ES-I3 (cell line): ENCODE measurements around the gene ADIRF.

ENCODE experiments used
- H3K36me3 ChIP-seq: 2 replicates; pipeline ENCODE4 v1.6.1; 2013; ENCODE audit warnings: mild to moderate bottlenecking, low read length, control low read depth, moderate library complexity; ENCODE audit not compliant: insufficient read depth
- H3K4me1 ChIP-seq: 2 replicates; pipeline ENCODE4 v1.6.1; 2013; ENCODE audit warnings: mild to moderate bottlenecking, control low read depth, low read length; ENCODE audit not compliant: insufficient read depth
- H3K9ac ChIP-seq: 2 replicates; pipeline ENCODE4 v1.6.1; 2013; ENCODE audit warnings: low read depth, mild to moderate bottlenecking, low read length, moderate library complexity
- H3K9me3 ChIP-seq: 2 replicates; pipeline ENCODE4 v1.6.1; 2013; ENCODE audit warnings: mild to moderate bottlenecking, low read length, moderate library complexity; ENCODE audit not compliant: control insufficient read depth, insufficient read depth

The ADIRF gene

DNA sequence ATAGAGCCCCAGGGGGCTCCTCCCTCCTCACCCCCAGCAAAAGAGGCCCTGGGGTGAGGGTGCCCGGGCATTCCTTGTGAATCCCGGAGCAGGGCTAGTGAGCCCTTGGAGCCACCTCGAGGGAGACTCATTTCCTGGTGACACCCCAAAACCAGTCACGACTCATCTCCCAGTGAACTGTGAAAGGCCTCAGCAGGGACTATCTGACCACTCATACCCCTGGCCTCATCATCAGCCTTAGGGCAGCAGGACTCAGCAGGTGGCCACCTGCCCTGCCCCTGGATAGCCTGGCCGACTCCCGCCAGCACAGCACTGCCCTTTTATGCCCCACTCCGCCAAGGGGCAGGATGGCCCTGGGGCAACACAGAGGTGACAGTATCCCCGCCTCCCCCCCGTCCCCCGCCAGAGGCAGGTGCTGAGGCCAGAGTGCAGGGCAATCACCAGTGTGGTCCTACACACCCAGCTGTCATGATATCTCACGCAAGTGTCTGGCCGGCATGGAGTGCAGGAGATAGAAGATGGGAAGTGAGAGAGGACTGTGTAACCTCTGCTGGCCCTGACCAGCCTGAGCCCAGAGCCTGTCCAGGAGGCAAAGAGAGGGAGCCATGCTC lies 6.7 kb upstream of the ADIRF start:
- no peaks in the 10 kb centered on the region for H3K36me3 ChIP-seq
- H3K9ac ChIP-seq: no peak overlapping the region
- H3K4me1 ChIP-seq: peaks cover 46% of the 10 kb centered on the region
- no peaks in the 10 kb centered on the region for H3K9me3 ChIP-seq

DNA sequence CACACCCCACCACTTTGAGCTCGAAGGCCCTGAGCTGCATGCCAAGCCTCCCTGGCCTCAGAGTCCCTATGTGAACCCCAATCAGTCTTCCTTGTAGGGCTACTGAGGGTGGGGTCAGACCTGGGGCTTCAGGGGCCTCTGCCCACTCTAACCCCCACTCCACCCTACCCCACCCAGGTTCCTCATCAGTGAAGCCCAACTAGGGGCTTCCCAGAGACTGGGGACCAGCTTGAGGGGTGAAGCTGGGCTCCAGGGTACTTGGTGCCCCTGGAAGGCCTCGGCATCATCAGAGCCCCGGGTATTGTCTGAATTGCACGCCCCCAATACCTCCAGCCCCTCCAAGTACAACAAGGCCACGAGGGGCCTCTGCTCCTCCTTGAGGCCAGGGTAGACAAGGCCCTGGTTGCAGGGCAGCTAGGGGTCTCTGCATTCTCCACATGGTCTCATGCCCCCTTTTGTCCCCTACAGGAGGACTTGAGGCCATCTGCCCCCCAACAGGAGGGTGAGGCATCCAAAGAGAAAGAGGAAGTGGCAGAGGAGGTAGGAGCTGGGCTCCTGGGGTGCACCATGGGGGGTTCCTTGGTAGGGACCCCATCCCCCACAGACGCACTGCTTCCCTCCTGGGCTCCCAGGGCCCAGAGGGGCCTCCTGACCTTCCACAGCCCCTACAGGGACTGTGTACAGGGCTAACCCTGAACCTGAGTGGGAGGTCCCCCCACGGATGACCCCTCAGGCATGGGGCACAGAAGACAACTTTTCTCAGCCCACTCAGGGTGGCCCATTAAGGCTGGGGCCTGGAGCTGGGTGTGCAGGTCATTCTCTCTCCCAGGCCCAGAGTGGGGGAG lies 5.9 kb upstream of the ADIRF start:
- Histone ChIP-seq H3K9me3 (no peaks in the 10 kb centered on the region), H3K36me3 (no peaks in the 10 kb centered on the region), H3K9ac (no peak overlapping the region), H3K4me1 (peaks cover 47% of the 10 kb centered on the region)

DNA sequence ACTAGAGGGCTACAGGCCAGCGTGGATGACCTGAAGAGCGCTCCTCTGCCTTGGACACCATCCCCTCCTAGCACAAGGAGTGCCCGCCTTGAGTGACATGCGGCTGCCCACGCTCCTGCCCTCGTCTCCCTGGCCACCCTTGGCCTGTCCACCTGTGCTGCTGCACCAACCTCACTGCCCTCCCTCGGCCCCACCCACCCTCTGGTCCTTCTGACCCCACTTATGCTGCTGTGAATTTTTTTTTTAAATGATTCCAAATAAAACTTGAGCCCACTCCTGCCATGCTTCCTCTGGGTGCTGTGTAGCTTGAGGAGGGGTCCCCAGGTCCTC lies 5.3 kb upstream of the ADIRF start:
- Histone ChIP-seq H3K4me1 (peaks cover 48% of the 10 kb centered on the region), H3K9me3 (no peaks in the 10 kb centered on the region), H3K36me3 (no peaks in the 10 kb centered on the region), H3K9ac (no peak overlapping the region)

DNA sequence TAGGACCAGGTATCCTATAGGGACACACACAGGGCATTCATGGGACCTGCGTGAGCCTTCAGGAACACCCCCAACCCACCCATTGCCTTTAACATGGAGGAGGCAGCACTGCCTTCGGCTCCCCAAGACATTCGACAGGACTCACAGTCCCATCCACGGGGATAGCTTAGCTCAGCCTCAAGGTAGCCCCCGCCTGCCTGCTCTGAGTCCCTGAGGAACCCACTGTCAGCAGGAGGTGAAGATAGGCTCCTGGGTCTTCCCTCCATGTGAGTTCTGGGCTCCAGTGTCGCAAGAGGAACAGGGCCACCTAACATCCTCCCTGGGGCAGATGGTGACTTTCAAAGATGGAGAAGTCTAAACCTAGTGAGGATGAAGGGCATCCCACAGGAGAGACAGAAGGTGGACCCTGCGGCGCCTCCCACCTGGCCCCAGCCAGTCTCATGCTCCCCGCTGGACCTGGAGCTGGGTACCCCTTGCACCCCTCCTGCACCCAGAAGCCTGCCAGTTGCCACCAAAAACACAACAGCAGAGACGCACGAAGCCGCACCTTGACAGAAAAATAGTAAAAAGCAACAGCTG lies 4.9 kb upstream of the ADIRF start:
- Histone ChIP-seq H3K9me3 (no peaks in the 10 kb centered on the region), H3K9ac (no peak overlapping the region), H3K4me1 (peaks cover 44% of the 10 kb centered on the region), H3K36me3 (no peaks in the 10 kb centered on the region)

DNA sequence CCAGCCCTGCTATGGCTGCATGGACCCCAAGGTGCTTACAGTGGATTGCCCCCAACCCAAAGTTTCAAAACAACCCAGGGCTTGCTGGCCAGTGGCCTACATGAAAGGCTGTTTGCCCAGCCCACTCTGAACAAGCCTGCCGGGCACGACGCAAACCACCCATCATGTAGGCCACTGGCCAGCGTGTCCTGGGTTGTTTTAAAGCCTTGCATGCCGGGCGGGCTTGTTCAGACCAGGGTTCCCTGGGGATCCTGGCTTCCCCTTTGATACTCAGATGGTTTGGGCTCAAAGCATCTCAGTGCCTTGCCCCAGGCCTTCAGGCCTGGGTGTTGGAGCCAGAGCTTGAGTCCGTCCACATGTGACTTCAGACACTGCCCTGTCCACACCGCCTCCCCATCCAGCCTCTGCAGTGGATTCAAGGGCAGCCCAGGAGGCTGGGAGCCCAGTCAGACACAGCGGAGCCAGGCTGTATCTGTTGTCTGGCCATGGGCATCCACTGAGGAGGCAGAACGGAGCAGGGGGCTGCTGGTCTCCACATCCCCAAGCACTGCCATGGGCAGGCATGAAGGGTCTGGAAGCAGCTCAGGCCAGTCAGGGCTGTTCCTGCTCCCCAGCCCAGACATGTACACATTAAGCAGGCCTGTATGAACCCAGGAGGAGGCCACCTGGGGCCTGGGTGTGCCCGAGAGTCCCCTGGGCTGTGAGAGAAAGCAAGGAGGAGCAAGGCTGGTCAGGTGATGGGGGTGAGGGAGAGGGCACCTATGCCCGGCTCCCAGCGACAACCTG lies 4.0 kb upstream of the ADIRF start:
- Histone ChIP-seq H3K4me1 (peaks cover 40% of the 10 kb centered on the region), H3K36me3 (no peaks in the 10 kb centered on the region), H3K9me3 (no peaks in the 10 kb centered on the region), H3K9ac (no peak overlapping the region)

DNA sequence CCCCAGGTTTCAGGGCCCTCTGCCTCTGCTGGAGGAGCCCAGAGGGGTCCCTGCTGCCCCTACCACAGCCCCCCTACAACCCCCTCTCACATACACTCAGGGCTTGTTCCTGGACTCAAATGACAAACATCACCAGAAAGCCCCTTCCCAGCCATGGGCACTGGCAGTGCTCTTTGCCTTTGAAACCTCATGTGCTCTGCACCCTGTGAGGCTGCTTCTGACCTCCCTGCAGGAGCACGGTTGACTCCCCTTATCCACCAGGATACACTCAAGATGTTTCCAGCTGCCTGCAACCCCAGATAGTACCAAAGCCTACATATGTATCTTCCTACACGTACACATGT lies 3.5 kb upstream of the ADIRF start:
- no peaks in the 10 kb centered on the region for H3K36me3 ChIP-seq
- H3K4me1 ChIP-seq: peaks cover 39% of the 10 kb centered on the region
- H3K9me3 ChIP-seq: no peaks in the 10 kb centered on the region
- no peak overlapping the region for H3K9ac ChIP-seq

DNA sequence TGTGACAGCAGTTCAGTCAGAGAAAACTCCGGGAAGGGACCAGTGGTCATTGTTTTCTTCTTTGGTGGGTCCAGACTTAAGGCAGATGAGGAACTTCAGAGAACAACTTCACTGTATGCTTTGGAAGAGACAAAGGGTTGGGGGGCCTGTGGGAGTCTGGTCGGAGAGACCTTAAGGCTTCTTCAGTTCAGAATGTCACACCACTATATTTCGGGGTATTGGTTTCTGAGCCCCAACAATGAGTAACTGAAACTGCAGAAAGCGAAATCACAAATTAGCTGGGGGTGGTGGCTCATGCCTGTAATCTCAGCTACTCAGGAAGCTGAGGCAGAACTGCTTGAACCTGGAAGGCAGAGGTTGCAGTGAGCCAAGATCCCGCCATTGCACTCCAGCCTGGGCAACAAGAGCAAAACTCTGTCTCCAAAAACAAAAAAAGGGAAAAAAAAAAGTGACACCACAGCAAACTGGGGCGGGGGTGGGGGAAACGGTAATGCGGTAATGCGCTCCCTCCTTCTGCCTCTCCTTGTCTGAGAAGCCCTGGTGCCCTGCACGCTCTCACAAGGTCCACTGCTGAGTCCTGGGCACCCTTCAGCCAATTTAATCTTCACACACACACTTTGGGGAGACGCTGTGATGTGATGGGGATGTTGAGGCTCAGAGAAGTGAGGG lies 2.2 kb upstream of the ADIRF start:
- Histone ChIP-seq H3K9me3 (no peaks in the 10 kb centered on the region), H3K9ac (no peak overlapping the region; the same call in 1 of the 2 replicates), H3K4me1 (peaks cover 29% of the 10 kb centered on the region), H3K36me3 (no peaks in the 10 kb centered on the region)

DNA sequence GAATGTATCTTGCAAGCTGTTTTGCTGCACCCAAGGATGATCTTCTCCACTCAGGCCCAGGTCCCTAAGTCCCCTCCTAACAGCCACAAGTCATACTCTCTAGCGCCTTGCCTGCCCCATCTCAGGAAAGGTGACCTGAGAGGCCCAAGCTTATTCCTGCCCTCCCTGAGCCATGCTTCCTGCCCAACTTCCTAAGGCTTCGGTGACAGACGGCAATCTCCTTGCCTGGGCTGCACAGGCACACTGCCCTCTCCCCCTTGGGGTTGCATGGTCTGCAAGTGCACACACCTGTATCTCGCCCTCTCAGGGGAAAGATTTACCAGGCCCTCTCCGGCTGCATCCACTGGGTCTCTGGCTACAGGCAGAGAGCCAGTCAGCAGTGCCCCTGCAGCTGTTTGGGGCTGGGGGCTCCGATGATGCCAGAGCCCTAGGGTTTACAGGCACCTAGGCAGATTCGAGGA lies 771 bp upstream of the ADIRF start:
- no peaks in the 10 kb centered on the region for H3K9me3 ChIP-seq
- H3K4me1 ChIP-seq: peaks cover 29% of the 10 kb centered on the region
- no peaks in the 10 kb centered on the region for H3K36me3 ChIP-seq
- H3K9ac ChIP-seq: no peak overlapping the region

DNA sequence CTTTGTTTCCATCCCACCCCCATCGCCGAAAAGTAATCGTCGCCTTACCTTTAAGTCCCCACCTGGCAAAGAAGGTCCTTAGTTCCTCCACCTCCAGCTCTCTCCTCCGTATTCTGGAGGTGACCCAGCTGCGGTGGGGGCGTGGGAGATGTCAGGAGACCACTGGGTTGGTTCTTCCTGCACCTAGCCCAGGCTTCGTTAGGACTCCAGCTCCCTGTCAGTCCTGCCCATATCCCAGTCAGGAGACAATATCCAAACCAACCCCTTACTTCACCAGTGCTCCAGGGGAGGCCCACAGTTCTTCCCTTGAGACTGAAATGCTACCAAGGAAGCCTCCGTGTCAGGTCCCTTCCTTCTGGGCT lies 693 bp downstream of the ADIRF start:
- Histone ChIP-seq H3K9me3 (no peaks in the 10 kb centered on the region), H3K36me3 (no peaks in the 10 kb centered on the region), H3K9ac (peak overlapping the region; percentile 77; the same call in 1 of the 2 replicates), H3K4me1 (peaks cover 35% of the 10 kb centered on the region)

DNA sequence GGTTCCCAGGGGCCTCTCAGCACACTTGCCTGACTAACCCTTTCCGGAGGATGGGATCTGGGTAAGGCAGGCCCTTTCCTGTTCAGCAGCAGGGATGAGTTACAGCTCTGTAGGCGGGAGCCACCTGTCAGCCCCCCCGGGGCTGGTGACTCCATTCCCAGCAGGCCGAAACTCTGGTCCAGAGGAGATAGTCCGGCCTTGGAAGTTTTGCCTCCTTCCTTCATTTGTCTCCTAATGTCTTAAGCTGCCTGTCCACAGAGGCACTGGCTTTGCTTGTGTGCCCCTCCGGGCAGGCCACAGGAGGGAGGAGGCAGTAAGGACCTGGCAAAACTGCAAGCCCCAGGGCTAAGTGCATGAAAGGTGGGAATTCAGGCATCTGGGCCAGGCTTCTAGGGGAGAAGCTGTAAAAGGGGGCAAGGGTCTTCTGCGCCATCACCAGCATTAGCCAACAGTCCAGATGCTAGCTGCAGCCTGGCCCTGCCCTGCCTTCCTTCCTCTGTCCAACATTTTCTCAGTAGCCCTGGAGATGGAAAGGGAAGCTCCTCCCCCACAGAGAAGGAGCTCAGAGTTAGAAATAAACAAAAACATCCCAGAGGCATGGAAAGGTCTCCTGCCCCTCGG lies 1.2 kb downstream of the ADIRF start:
- Histone ChIP-seq H3K9me3 (no peaks in the 10 kb centered on the region), H3K36me3 (no peaks in the 10 kb centered on the region), H3K9ac (peak overlapping the region; percentile 77; the same call in 1 of the 2 replicates), H3K4me1 (peaks cover 35% of the 10 kb centered on the region)

DNA sequence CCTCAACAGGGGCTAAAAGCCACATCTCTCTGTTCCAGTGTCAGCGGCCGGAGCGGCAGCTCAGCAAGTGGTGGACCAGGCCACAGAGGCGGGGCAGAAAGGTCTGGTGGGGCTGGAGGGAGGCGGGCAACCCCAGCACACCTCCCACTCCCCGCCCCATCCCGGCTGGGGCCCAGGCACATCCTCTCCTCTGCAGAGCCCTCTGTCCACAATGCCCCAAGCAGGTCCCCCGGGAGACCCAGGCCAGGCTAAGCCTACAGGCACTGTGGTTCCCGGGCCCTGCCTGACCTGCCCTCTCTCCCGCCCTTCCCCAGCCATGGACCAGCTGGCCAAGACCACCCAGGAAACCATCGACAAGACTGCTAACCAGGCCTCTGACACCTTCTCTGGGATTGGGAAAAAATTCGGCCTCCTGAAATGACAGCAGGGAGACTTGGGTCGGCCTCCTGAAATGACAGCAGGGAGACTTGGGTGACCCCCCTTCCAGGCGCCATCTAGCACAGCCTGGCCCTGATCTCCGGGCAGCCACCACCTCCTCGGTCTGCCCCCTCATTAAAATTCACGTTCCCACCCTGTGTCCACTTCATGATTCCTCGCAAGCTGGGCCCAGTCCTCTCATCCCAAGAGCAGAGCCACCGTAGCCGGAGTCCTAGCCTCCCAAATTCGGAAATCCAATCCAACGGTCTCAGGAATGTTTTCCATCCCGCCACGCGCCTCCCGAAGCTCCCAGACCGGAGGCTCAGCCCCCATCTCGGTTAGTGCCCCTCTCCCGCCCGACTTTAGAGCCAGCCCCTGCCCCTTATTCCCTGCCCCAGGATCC lies 2.1 kb downstream of the ADIRF start:
- Histone ChIP-seq H3K9ac (peak overlapping the region; percentile 77), H3K36me3 (no peaks in the 10 kb centered on the region), H3K4me1 (peaks cover 35% of the 10 kb centered on the region), H3K9me3 (no peaks in the 10 kb centered on the region)

DNA sequence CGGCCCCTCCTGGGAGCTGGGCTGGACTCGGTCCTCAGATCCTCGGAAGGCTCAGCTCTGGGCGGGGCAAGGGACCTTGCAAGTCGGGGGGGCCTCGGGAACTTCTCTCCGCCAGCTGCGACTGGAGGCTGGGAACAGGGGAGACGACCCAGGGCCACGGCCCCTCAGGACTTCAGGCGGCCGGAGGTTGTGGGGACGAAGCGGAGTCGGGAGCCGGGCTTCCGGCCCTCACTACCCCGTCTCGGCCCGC lies 2.6 kb downstream of the ADIRF start:
- H3K4me1 ChIP-seq: peaks cover 31% of the 10 kb centered on the region
- H3K9me3 ChIP-seq: no peaks in the 10 kb centered on the region
- no peaks in the 10 kb centered on the region for H3K36me3 ChIP-seq
- H3K9ac ChIP-seq: peak overlapping the region; percentile 77

DNA sequence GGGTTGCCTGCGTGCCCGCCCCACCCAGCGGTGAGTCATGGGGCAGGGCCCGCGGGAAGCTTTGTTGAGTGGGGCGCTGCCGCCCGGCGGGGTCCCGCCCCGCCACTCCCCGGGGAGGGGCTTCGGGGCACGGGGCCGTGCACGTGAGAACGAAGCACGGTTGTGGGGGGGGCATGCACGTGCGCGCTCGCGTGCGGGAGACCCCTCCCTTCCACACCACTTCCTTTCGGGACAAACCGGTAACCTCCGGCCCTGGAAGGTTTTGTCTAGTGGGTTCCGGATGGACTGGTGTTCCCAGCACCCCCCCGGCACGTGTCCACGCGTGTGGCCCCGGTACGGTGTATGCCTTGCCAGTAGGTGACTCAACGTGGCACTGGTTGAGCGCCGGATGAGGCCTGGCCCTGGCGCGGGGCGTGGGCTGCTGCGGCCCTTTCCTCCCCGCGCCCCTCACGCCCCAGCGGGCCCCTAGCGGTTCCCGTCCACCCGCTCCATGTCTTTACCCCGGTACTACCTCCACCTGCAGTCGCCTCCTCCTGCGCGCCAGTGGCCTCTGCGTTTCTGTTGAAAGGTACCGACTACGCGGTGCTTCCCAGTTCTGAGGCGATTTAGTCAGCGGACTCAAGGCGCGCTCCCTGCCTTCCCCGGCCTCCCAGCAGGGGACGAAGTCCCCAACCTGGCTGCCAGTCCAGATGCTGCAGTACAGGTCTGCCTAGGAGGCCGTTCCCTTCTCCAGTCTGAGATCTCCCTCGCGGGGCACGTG lies 3.1 kb downstream of the ADIRF start:
- Histone ChIP-seq H3K9ac (peak overlapping the region; percentile 77), H3K4me1 (peaks cover 25% of the 10 kb centered on the region)

More for the DNA sequence above, 3.1 kb downstream of the ADIRF start:
- Histone ChIP-seq H3K9me3 (no peaks in the 10 kb centered on the region), H3K36me3 (no peaks in the 10 kb centered on the region)
